HG03097 (cell line): ENCODE data around the gene TRERF1.
"Not testable (repeated sequence)": the region's sequence is repeated elsewhere in the genome, so short reads cannot be mapped to it uniquely, and the experiment has no call there.

Experiments
- ATAC-seq: cut with Tn5 transposase; IDR thresholded peaks from one replicate; pipeline ENCODE4 v1.9.1; 2021; ENCODE audit not compliant: unreplicated experiment, low FRiP score

TRERF1 gene

DNA sequence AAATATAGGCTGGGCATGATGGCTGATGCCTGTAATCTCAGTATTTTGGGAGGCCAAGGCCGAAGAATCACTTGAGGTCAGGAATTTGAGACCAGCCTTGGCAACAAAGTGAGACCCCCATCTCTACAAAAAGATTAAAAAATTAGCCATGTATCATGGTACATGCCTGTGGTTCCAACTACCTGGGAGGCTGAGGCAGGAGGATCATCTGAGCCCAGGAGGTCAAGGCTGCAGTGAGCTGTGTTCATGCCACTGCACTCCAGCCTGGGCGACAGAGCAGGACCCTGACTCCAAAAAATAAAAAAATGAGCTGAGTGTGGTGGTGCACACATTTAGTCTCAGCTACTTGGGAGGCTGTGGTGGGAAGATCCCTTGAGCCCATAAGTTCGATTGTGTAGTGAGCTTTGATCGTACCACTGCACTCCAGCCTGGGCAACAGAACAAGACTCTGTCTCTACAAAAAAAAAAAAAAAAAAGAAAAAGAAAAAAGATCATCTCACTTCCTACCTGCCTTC, 246.9 kb downstream of the TRERF1 start:
- no peak for ATAC-seq

DNA sequence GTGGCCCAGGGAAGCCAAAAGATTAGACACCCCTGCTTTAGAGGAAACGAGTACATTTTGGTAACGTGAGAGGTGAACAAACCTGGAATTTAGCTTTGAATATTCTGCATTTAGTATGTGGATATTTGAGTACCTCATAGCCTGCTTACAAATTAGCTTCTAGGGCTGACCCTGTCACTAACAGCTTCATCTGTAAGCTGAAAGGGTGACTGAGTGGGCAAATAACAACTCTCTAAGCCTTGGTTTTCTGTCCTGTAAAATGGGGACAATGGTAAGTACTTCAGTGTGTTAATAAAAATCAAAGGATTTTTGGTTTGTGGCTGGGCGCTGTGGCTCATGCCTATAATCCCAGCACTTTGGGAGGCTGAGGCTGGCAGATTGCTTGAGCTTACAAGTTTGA, 248.5 kb downstream of the TRERF1 start:
- ATAC-seq: no peak

DNA sequence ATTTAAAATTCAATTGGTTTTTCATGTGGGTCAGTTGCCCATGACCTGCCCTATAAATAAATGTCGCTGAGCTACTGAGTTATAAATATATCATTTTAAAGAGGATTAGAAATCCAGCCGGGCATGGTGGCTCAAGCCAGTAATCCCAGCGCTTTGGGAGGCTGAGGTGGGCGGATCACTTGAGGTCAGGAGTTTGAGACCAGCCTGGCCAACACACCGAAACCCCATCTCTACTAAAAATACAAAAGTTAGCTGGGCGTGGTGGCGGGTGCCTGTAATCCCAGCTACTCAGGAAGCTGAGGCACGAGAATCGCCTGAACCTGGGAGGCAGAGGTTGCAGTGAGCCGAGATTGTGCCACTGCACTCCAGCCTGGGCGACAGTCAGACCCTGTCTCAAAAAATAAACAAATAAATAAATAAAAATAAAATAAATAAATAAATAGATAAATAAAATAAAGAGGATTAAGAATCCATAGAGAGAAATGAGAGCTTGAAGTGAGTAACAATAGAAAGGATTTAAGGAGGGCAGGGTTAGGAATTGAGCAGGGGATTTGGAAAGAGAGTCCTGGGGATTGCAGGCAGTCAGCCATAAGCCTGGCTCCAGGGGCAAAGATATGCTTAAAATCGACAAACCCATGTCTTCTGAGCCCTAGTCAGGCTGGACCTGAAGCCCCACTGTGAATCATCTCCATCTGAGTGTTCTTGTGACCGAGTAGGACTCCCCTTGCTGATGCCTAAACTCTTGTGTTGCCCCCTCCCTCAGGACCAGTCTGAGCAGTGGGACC, 249.4 kb downstream of the TRERF1 start:
- ATAC-seq: not testable (repeated sequence)

DNA sequence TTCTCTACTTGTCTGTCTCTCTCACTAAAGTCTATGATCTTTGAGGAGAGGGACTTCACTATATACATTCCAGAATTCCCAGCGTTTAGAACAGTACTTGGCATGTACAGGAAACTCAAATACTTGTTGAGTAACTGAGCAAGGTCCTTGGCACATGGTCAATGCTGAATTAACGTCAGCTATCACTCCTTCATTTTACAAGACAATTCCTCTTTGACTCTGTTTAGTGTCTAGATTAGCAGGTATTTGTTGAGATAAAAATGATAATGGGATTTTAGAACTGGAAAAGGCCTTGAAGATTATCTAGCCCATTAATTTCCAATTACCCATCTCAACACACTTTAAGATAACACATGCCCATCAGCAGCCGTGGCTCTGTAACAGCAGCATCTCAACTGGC, 250.3 kb downstream of the TRERF1 start:
- no peak for ATAC-seq

DNA sequence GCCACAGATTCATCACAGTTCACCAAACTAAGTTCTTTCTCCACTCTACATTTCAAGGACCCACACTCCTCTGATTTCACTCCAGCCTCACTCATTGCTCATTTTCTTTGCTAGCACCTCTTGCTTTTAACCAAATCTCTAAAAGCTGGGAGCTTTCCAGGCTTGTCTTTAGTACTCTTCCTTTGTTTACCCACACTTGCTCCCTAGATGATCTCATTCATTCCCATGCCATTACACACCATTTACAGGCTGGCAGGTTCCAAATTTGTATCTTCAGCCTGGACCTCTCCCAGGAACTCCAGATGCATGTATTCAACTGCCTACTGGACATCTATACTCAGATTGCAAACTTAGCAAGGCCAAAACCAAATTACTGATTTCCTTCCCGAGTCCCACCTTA, 251.7 kb downstream of the TRERF1 start:
- no peak for ATAC-seq

DNA sequence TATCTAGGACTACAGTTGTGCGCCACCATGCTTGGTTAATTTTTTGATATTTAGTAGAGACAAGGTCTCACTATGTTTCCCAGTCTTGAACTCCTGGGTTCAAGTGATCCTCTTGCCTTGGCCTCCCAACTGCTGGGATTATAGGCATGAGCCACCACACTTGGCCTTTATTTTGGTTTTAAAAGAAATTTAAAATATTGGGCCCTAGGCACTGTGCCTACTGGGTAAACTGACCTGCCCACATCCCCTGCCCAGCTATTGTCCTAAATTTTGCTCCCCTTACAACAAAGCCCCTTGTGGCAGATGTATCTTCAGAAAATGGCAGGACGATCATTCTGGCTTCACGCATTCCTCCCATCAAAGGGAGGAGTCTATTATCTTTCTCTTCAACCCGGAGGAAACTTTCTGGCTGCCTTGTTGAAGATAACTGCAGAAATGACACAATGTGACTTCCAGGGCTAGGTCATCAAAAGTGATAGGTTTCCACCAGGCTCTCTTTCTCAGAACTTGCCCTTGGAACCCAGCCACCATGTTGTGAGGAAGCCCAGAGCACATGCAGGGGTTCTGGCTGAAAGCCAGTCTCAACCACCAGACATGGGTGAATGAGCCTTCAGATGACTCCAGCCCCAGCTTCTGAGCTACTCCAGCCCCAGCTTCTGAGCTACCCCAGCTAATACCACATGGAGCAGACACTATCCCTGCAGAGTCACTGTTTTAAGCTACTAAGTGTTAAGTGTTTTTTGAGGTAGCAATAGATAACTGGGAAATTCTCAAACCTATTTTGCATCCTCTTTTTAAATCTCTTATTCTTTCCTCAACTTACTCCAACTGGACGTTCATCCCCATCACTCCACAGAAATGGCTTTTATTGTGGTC, 252.4 kb downstream of the TRERF1 start:
- ATAC-seq: no peak

DNA sequence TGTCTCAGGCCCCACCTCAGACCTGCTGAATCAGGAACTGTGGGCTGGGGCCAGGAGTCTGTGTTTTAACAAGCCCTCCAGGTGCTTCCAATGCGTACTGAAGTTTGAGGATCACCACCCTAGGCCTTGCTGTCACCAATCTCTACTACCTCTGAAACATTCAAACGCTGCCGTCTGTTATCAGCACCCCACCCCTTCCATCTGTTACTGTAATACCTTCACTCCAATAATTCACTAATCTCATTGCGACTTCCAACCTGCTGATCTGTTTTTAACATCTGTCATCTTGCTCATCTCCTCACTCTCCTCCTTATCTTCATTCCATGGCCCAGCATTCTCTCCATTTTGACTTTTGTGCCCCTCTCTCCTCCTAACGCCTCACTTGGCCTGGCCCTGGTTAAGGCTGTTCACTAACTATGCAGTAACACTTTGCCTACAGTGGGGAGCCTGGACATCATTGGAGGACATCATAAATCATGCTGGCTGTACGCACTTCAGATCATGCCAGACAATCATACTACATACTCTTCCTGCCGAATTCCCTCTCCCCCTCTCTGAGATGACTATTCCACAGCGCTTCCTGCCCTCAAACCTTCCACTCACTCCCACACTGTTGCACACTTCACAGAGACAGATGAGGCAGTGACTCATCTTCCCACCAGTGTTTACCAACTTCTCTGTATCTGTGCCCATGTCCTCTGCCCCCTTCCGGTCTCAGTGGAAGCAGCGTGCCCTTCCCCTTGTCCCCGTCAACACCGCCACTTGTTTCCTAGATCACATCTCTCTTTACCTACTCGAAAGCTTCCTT, 254.0 kb downstream of the TRERF1 start:
- ATAC-seq: no peak

DNA sequence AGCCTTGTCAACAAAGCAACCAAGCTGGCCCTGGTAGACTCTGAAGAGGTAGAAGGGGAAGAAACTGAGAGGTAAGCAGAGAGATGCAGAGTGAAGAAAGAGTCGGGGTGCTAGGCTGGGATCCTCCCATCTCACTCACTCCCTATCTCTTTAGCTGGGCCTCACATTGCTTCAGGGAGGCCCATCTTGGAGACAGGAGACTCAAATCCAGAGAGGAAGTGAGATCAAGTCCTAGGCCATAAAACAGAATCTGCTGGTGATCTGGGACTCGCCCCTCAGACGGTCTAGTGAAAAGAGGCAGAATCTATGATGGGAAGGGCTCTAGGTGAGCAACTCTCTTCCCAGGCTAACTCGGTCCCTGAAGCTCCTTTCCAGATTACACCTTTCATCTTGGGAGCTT, 256.3 kb downstream of the TRERF1 start:
- ATAC-seq: no peak

DNA sequence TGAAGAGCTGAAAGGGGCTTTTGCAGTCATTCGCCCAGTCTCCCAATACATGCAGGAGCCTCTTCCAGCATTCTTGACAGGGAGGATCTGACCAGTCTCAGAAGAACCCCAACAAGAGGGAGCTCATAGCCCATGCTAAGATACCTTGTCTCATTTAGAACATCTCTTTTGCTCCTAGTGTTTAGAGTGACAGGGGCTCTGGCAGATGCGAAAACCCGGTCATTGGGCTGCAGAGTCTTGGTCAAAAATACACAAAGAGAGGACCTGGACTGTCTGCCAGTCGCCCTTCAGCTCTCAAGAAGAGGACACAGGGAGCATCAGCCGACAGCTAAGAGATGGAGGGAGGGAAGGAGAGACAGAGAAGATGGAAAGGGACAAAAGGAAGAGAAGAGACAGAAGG, 257.7 kb downstream of the TRERF1 start:
- ATAC-seq: no peak

DNA sequence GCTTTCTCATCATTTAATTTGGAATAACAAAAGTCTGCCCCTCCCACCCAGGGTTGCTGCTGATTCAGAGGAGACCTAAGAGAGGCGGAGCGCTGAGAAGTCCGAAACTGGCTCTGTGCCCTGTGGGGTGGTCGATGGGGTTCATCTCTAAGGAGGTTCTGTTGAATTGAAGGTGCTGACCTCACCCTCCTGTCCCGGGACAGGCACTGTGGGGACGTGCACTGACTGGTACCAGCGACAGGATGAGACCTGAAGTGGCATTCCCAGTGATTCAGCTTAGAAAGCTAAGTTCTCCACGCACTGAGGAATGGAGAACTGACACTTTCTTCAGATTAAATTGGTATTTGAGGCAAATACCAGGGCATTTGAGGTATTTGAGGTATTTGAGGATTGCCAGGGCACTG, 258.2 kb downstream of the TRERF1 start:
- ATAC-seq: no peak

DNA sequence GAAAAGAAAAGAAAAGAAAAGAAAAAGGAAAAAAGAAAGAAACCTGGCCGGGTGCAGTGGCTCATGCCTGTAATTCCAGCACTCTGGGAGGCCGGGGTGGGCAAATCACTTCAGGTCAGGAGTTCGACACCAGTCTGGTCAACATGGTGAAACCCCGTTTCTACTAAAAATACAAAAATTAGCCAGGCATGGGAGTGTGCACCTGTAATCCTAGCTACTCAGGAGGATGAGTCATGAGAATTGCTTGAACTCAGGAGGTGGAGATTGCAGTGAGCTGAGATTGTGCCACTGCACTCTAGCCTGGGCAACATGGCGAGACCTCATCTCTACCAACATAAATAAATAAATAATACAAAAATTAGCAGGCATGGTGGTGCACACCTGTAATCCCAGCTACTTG, 259.3 kb downstream of the TRERF1 start:
- not testable (repeated sequence) for ATAC-seq

DNA sequence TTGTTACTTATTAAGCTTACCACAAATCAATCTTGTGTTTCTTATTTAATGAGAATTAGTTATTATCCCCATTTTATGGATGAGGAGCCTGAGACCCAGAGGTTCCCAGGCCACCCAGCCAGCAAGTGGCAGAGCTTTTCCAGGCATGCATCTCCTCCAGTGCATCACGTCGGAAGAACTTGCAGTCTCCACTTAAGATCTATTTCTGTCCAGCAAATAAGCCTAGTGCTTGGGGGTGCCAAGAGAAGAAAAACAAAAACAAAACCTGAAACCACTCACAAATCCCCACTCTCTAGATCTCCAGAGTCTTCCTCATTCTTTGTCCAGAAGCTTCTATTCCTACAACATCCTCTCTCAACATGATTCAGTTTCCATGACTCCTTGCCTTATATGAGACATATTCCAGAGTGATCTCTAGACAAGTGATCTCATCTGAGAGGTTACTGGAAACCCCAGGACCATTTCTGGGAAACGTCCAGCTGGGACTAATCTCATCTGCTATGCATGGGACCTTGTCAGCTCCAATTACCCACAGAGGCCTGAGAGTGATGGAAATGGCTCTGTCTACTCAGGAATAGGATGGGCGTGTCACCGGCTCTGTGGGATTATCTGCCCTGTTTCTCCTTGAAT, 261.1 kb downstream of the TRERF1 start:
- ATAC-seq: no peak

DNA sequence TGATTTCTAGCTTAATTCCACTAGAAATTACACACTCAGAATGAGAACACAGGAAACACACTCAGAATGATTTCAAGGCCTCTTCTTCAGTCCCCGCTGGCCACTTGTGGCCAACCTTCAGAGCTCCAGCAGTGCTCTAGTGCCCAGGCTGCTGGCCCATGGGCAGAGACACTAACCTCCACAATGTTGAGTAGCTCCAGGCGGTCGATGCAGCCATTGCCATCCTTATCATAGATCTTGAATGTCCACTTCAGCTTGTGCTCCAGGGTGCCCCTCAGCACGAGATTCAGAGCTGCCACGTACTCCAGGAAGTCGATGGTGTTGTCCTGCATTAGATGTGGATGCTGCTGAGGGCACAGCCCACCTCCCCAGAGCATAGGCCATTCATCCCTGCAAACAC, 263.3 kb downstream of the TRERF1 start:
- ATAC-seq: no peak

DNA sequence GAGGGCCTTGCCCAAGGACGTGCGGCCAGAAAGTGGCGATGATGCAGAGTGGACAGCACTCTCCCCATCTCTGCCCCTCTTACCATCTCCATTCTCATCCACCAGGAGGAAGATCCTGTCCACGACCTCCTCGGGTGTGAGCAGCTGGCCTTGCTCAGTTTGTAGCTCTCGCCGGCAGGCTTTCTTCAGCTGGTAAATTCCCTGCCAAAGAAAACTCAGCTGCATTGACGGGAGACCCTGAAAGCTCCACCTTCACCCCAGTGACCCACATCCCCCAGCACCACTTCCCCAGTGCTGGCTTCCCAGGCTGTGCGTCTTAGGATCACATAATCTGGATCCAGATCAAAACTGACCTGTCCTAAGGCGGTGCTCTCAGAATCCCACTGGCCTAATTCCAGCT, 266.1 kb downstream of the TRERF1 start:
- no peak for ATAC-seq

DNA sequence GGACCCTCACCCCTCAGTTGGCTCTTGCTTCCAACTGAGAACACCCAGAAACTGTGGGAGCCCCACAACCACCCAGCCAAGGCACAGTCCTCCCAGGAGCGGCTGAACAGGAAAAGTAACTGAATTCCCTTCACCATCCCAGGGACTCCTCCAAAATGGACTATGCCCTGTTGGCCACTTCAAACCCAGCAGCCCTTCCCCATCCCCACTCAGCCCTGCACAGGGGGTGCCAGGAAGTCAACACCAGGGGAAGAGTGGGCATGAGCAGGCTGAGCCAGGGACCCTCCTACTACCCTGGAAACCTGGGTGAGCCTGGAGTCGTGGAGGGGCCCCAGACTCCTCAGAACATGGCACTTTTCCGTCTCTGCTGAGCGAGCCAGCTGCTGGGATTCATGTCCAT, 267.3 kb downstream of the TRERF1 start:
- no peak for ATAC-seq

DNA sequence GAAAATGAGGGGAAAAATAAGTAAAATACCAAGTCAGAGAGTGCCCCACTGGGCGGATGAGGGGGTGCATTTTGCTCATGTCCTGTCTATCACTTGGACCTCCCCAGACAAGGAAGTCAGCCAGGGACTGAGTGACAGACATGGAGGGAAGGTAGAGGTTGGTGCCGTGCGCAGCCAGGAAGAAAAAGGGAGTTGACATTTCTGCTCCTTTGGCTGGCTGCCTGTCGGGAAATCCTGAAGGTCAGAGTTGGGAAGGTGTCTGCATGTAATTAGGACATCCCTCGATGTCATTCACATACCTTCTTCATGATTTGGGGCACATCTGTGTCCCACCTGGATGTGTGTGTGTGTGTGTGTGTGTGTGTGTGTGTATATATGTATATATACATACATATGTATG, 269.6 kb downstream of the TRERF1 start:
- no peak for ATAC-seq

DNA sequence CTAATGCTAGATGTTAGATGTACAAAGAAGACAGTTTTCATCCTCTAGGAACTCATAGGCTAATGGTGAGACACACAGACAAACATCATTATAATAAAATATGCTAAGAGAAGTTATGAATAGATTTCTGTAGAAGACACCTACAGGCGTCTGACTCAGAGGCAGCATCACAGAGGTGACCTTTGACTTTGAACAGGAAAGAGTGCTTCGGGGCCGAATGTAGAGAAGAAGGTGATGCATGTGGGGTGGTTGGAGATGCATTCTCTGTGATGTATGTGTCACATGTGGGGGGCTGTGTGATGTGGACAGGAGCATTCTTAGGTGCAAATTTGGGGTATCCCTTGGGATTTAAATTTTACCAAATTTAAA, 271.8 kb downstream of the TRERF1 start:
- ATAC-seq: no peak

DNA sequence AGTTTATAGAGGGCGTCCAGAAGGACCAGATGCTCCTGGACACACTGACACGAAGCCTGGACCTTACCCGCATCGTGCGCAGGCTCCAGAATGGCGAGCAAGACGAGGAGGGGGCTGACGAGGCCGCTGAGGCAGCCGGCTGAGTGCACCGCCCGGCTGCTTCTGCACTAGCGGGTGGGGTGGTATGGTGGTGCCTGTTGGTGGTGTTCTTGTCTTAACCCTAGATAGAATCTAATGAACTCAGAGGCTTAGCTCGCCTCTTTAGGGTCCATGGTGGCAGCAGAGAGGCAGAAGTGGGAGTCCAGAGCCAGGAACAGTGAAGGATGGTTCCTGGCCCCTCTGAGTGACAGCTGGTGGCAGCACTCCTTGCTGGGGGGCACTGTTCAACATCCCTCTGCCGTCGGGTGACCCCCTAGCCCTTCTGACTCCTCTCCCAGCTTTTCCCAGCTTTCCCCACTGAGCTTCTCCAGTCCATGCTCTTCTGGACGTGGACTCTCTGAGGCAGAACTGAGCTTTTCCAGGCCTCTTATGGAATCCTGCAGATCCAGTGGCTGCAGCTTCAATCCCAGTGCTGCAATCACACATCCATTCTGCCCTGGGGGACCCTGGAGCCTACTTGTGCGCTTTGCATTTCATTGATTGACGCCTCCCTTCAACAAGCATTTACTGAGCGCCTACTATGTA, 272.3 kb downstream of the TRERF1 start:
- no peak for ATAC-seq

DNA sequence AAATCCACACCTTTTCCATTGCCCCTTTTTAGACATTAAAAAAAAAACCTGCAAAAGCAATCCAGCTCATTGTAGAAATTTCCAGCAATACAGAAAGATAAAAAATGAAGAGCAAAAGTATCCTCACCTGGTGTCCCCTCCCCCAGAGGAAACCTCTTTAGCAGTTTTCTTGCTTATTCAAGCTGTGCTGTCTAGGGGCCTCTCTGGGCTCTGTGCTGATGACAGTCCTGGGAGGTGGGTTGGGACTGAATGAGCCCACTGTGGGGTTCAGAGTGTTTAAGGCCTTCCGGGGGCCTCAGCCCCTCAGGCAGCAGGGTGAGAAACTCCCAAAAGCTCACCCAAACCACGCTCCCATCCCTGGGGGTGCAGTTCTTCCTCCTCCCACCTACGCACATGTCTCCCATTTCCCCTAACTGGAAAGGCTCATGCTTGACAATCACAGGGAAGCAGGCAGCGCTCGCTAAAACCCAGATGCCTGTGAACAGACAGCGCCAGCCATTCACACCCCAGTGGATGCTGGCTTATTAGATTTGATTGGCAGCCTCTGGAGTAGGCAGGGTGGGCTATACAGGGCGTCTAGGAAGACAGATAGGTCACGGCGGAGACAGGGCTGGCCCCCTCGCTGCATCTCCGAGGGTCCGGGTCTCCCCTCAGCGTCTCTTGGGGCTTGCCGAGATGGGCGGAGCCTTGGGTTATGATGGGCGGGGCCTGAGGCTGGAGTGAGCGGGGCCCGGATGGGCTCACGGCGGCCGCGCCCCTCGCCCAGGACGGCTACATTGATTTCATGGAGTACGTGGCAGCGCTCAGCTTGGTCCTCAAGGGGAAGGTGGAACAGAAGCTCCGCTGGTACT, 274.0 kb downstream of the TRERF1 start:
- ATAC-seq: no peak
